ENCODE data around the gene ING4.

ING4 gene

DNA sequence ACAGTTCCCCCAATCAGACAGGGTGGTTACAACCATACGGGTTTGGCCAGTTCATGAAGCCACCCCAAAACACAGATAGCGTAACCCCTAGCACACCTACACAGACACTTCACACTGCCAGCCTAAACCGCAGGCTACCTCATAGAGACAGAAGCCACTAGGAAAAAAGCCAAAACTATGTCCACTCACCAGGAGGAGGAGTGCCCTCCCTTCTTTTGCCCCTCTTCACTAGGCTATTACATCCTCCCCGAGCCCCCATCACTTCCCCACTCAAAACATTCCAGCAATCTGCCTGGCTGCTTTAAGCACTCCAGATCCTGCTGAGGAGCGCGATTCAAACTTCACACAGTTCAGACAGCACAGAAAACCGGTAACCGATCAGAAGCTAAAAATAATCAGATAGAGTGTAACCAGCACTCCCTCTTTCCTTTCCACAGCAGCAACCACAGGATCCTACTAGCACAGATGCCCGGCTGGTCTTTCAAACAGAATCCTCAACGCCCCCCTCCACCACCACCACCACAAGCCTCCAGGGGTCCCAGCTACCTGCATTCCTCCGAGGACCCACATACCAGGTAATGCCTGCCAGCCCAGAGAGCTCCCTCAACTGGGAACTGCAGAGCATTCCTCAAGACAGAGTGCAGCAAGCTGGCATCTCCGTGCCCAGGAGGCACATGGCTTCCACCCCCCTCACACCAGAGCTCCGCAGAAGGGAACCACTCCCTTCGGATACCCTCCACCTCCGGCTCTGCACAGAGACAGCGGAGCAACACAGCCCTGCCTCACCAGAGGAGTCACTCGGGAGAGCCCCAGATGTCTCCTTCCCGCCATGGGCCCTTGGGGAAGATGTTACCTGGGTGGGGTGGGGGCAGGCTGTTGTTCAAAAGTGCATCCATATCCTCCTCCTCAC lies 57.2 kb downstream of the ING4 start:
- peak; percentile 47 for DNase-seq

DNA sequence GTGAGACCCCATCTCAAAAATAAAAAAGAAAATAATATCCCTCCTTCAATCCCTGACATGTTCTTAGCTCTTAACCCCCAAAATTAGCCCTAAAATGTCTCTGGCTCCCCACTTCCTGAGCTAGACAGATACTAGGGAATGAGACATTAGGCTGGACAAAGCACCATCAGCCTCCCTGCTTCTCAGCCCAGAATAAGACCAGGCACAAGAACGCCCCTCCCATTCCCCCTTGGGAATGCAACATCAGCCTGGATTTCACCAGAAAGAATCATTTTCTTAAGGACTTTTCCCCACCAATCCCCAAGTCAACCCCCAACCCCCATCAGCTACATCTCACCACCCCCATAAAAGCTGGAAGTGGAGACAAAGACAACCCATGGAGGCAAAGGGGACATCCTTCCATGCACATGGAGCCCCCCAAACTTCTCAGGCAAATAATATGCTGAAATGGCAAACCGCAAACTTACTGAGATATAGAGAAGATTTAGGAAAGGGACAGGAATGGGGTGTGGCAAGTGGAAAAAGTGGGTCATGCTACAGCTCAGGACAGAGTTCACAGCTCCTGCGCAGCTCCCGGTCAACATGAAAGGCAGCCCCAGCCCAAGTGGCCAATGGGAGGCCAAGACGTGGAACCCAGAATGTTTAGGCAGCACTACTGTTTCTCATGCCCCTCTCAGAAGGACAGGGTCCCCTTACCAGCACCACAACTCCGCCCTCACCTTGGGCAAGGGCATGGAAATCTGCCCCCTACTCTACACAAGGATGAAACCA lies 58.5 kb downstream of the ING4 start:
- DNase-seq, result peak; percentile 18

DNA sequence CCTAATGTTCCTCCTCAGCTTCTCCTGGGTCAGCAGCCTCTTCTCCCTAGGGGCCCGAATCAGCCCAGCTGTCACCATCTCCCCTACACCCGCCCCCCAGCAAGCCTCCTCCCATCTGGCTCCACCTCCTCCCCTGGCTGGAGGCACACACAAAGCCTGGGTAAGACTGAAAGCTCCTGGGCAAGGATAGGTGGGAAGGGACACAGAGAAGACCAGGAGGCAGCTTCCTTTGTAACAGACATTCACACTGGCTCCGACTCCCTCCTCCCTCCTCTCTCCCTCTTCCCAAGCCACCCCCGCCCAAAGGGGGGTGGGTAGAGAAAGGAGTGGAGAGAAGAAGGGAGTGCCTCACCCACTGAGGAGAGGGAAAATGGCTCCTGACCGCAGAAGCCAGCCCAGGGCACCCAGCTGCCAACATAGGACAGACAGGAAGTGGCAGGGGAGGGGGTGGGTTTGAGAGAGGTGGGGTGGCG lies 59.8 kb downstream of the ING4 start:
- peak; percentile 58 for DNase-seq

DNA sequence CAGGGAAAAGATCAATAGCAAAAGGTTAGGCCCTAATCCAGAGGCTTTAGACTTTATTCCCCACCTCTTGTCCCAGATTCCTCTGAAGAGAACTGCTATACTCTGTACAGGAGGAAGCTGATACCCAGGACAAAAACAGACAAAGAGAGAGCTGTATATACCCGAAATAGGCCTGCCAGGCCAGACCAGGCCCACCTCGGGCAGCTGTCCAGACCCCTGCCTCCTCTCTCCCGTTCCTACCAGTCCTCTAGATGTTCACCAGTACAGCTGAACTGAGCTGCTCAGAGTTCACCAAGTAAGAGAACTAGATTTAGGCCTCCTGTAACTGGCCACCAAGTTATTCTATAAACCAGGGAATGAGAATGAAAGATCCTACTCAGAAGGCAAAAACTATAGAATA lies 60.4 kb downstream of the ING4 start:
- no peak for DNase-seq

Data from activated CD4-positive, alpha-beta T cell treated with anti-CD3 and anti-CD28 coated beads, Interleukin-2, Interleukin-6, amounts not matched to agents 100 ng/mL and 50 ng/mL, durations not matched to agents 16 hours and 8 hours (primary cell).